GM21576 (cell line): ENCODE data around the gene LSAMP.

ENCODE experiments used
- ATAC-seq: cut with Tn5 transposase; IDR thresholded peaks from one replicate; pipeline ENCODE4 v1.9.1; 2021; ENCODE audit warnings: mild to moderate bottlenecking, moderate library complexity; ENCODE audit not compliant: unreplicated experiment

Gene LSAMP

DNA sequence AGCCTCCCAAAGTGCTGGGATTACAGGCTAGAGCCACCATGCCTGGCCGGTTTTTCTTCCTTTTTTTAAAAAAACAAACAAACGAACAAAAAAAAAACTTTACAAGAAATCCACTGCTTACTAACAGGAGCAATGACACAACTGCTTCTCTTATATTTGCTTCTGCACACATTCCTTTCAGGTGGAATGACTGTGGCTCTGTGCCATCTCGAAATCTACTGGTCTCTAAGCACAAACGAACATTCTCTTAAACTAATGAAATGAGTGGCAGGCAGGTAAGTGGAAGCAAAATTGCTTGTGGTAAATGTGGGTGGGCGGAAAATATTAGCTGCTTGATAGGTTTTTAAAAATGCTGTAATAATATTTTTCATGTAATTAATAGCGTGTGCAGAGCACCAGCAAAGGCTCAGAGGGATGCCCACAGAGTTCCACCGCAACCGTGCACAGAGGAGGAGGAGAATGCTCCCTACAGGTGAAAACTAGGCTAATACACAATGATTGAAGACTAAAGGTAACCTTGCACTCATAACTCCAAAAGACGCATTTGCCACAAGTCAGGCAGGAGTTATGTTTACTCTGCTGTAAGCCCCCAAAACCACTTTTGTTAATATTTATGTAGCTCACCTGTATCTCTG is 77.4 kb downstream of the LSAMP start:
- no peak for ATAC-seq

- ATAC-seq, result no peak
These were observed 89.2 kb downstream of the LSAMP start for GRCh38 chr3:116356056-116356455.

DNA sequence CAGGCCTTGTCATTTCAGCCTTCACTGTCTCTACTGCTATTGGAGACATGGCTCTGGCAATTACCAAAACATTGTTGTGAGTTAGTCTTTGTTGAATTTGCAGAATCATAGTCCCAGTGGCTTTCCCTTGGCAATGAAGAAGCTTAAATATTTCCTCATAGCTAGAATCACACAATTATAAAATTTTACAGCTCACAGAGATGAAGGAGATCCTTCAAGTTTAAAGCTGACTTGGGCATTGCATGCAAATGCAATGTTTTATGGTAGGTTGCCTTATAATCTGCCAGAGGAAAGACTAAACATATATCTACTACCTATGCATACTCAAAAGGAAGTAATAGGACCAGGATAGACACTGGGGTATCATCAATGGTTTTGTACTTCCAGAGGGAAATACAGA is 90.9 kb downstream of the LSAMP start:
- ATAC-seq, result no peak

DNA sequence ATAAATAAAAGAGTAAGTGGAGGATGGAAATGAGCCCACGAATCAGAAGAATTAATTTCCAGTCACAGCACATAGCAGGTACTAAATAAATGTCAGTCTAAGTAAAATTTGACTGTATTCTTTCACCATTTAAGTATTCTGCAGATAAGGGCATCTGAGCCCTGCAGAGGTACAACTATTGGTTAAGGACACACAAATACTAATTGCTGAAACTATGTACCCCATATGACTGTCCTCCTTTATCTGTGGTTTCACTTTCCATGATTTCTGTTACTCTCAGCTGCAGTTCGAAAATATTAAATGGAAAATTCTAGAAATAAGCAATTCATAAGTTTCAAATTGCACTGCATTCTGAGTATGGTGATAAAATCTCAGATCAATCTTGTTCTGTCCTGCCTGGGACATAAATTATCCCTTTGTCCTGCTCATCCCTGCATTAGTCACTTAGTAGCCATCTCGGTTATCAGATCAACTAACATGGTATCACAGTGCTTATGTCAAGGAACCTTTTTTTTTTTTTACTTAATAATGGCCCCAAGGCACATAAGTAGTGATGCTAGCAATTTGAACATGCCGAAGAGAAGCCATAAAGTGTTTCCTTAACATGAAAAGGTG is 95.1 kb downstream of the LSAMP start:
- ATAC-seq, result no peak

DNA sequence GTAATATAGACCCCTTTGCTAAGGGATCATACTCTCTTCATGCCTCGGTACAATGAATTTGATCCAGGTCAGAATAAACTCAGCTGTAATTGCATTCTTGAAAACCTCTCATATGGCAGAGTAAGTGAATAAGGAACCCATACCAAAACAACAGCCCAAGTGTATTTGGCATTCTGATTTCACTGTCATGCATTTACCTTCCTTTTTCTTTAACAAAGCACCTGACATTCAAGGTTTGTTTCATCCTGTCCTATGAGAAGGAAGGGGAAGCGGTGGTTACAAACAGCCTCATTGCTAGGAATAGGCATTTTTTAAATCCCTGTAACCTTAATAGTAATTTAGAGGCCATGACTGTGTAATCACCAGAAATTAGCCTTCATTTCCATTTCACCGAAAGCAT is 97.1 kb downstream of the LSAMP start:
- no peak for ATAC-seq

GRCh38 chr3:116342499-116342898 is 102.8 kb downstream of the LSAMP start:
- no peak for ATAC-seq

GRCh38 chr3:116341899-116342298 is 103.4 kb downstream of the LSAMP start:
- ATAC-seq, result no peak

DNA sequence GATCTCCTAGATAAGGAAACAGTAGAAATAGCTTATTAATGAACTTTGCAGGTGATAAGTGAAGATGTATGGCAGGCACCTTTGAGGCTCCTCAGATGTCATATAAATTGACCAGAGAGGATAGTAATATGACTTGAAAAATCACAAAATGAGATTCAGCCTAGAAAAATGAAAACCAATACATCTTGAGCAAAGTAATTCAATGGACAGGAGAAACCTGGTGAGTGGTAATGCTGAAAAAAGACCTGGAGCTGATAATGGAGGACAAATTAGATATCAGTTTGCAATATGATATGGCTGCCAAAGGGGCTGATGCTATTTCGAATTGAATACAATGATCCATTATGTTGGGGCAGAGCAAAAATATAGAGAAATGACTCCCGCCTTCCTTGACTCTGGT is 103.9 kb downstream of the LSAMP start:
- no peak for ATAC-seq

- ATAC-seq, result no peak
These were observed 104.5 kb downstream of the LSAMP start for GRCh38 chr3:116340680-116341216.

GRCh38 chr3:116339441-116340028 is 105.8 kb downstream of the LSAMP start:
- no peak for ATAC-seq

DNA sequence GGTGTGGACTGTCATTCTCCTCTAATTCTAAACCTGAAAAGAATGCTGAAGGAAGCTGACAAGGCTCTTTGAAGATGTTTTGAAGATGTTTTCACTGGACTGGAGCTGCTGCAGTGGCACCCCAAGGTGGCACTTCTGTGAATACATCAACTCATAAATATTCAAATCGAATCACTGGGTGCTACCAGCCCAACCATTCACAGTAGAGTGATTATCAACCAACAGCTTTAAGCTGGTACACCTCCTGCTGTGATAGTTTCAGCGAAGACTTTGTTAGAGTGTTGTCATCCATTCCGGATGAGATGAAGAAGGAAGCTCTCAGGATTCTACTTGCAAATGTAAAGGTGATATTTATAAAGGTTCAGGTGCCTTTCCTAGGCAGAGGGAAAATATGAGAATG is 106.6 kb downstream of the LSAMP start:
- ATAC-seq, result no peak

DNA sequence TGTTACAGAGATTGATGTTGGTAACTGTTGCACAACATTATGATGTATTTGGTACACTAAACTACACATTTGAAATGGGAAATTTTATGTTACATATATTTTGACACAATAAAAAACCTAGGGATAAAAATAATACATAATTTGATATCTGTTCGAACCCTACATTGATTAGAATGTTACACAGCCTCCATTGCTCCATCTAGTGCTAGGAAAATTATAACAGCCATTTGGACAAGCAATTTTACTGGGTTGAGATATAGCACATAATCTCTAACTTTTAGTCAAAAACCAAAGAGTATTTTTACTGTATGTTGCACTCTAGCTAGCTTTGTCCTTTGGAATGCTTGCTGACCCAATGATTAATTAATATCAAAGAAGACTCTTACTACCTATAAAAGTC is 108.1 kb downstream of the LSAMP start:
- ATAC-seq, result no peak

- no peak for ATAC-seq
These were observed 113.9 kb downstream of the LSAMP start for GRCh38 chr3:116331380-116331779.

DNA sequence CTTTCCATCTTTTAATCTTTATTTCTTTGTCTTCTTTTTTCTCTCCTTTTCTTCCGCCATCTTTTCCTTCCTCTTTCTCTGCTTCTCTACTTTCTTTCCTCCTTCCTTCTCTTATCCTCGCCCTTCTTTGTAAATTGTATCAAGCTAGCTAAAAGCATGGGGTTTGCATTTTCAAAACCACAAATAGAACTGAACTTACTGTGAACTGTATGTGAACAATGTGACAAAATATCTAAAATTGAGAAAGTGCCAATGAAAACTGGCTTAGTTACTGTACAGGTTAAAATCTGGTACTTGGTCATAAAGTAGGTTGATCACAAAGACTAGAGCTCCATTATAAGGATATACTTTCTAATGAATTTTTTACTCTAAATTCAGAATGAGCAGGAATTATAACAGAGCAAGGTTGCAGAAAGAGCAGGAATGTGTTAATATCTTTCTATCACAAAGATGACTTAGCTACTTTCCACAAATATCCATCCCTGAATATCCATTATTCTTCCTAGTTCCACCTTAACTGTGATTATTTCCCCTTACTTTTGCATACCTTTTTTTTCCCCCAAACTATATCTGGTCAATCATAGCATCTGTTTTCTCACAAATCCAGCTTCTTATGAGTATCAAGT is 122.4 kb downstream of the LSAMP start:
- no peak for ATAC-seq

GRCh38 chr3:116318370-116318769 is 126.9 kb downstream of the LSAMP start:
- no peak for ATAC-seq

- no peak for ATAC-seq
These were observed 128.5 kb downstream of the LSAMP start for GRCh38 chr3:116316771-116317170.

- ATAC-seq, result no peak
These were observed 130.8 kb downstream of the LSAMP start for GRCh38 chr3:116314476-116314875.

DNA sequence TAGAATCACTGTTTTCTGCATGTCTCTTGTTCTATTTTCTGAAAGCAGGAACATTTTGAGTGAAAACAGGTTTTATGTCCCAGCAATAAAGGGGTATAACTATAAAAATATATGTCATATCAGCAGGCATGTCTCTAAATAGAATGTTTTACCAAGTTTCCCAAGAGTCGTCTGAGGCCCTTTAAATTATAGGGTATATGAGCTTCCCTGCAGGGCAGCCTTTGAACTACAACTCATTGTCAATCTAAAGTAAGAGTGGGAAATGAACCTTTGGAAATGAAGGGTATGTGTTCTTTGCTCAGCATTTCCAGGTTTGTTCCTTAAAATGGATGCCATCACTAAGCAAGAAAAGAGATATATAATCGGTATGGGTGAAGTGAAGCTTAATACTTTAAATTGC is 138.6 kb downstream of the LSAMP start:
- ATAC-seq, result no peak

GRCh38 chr3:116306149-116306548 is 139.1 kb downstream of the LSAMP start:
- no peak for ATAC-seq

DNA sequence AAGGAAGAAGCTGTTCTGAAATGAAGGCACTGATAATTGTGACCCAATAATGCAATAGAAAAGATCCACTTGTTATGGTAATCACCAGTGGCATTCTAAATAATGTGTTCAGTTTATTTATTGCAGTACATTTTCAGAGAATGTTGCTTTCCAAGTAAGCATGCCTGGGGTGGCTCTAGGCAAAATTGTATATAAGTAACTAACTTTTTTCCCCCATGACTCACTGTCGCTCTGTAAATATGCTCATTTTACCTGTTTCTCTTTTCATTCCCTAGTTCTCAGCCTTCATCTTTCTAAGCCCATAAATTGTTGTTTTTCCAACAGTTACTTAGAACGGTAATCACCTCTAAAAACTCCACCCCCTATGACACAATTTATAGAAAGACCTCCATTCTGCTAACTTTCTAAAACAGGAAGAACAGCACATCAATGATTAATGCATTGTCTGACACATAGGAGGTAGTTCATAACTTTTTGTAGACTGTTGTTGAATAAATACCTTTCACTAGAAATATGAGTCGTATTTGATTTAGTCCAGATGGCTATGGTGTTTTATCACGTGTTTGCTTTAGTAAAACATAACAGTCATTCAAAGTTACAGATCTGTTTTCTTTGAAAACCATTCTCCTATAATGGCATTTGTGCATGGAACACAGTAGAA is 143.1 kb downstream of the LSAMP start:
- no peak for ATAC-seq

DNA sequence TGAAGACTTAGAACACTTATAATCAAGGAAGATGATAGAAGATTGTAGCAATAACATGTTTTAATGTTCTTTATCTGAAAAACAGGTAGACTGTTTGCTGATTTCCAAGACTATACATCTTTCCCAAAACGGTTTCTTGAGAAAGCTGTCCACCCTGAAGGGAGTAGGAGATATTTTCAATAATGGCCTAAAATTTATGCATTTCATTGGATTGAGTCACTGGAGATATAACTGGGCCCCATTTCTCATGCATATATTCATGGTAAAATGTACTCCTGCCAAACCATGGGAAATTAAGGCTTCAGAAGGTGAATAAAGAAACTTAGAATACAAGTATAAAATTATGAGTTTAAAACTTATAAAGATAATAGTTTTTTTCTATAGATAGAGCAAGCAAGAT is 143.9 kb downstream of the LSAMP start:
- no peak for ATAC-seq
